GM23338 (cell line): ENCODE measurements around the gene HOXA10. TPM values are rescaled to one million over a fixed set of nuclear protein-coding genes. Genes with fewer than 3 reads are reported as not detected.
A peak's percentile ranks its signal among the peaks of the same experiment; 100 is the strongest.

ENCODE experiments used
- ATAC-seq: fragments of 200-7000 bp; cut with Tn5 transposase; 3 replicates; pipeline ENCODE4 v1.9.1; 2020
- DNase-seq: peaks from one replicate; pipeline ENCODE4 v3.0.0-alpha.2; 2015; ENCODE audit warnings: low spot score
- H2AFZ ChIP-seq: fragments of 200-600 bp; sonication (generic); 2 replicates; pipeline ENCODE4 v1.8.0; 2016; ENCODE audit warnings: antibody characterized with exemption, mild to moderate bottlenecking, moderate library complexity
- H3F3A ChIP-seq: fragments of 200-600 bp; sonication (generic); replicated peaks from 2 replicates; pipeline ENCODE4 v1.8.0; 2017; ENCODE audit warnings: antibody characterized with exemption, mixed run types, low read depth
- H3K27ac ChIP-seq: fragments of 200-600 bp; sonication (generic); 2 replicates; pipeline ENCODE4 v1.6.1; 2016; ENCODE audit warnings: low read depth
- H3K27me3 ChIP-seq: fragments of 200-600 bp; sonication (generic); 2 replicates; pipeline ENCODE4 v1.8.0; 2016; ENCODE audit warnings: mild to moderate bottlenecking, mixed run types, moderate library complexity; ENCODE audit not compliant: insufficient read depth
- H3K36me3 ChIP-seq: fragments of 200-600 bp; sonication (generic); 2 replicates; pipeline ENCODE4 v1.8.0; 2016; ENCODE audit warnings: mild to moderate bottlenecking; ENCODE audit not compliant: insufficient read depth
- H3K4me1 ChIP-seq: fragments of 200-600 bp; sonication (generic); 2 replicates; pipeline ENCODE4 v1.8.0; 2016; ENCODE audit warnings: mild to moderate bottlenecking, moderate library complexity; ENCODE audit not compliant: insufficient read depth
- H3K4me2 ChIP-seq: fragments of 200-600 bp; sonication (generic); 2 replicates; pipeline ENCODE4 v1.7.1; 2017; ENCODE audit warnings: mixed run types
- H3K4me3 ChIP-seq: fragments of 200-600 bp; sonication (generic); 2 replicates; pipeline ENCODE4 v1.6.1; 2016; ENCODE audit warnings: mixed run types
- H3K79me2 ChIP-seq: fragments of 200-600 bp; sonication (generic); replicated peaks from 2 replicates; pipeline ENCODE4 v1.8.0; 2017; ENCODE audit warnings: mild to moderate bottlenecking; ENCODE audit not compliant: insufficient read depth
- H3K9me2 ChIP-seq: fragments of 200-600 bp; sonication (generic); 2 replicates; pipeline ENCODE4 v1.8.0; 2017; ENCODE audit not compliant: insufficient read depth
- H4K20me1 ChIP-seq: fragments of 200-600 bp; sonication (generic); replicated peaks from 2 replicates; pipeline ENCODE4 v1.8.0; 2017; ENCODE audit warnings: mild to moderate bottlenecking; ENCODE audit not compliant: insufficient read depth
- H3K27ac Mint-ChIP-seq: 2 replicates; pipeline ENCODE4 v1.8.0; 2020; ENCODE audit warnings: inconsistent platforms, mild to moderate bottlenecking, moderate library complexity, mixed read lengths
- H3K27me3 Mint-ChIP-seq: 3 replicates; pipeline ENCODE4 v1.8.0; 2022; ENCODE audit warnings: low read depth, mild to moderate bottlenecking, moderate library complexity, mixed read lengths, inconsistent platforms; ENCODE audit not compliant: insufficient read depth, poor library complexity
- H3K36me3 Mint-ChIP-seq: 3 replicates; pipeline ENCODE4 v1.8.0; 2021; ENCODE audit warnings: low read depth, mild to moderate bottlenecking, inconsistent platforms, moderate library complexity, mixed read lengths
- H3K4me1 Mint-ChIP-seq: 3 replicates; pipeline ENCODE4 v1.8.0; 2020; ENCODE audit warnings: mild to moderate bottlenecking, inconsistent platforms, mixed read lengths
- H3K4me3 Mint-ChIP-seq: 3 replicates; pipeline ENCODE4 v1.8.0; 2021; ENCODE audit warnings: moderate library complexity, mild to moderate bottlenecking, inconsistent platforms, mixed read lengths
- H3K9me3 Mint-ChIP-seq: 3 replicates; pipeline ENCODE4 v1.8.0; 2020; ENCODE audit warnings: moderate library complexity, mild to moderate bottlenecking, inconsistent platforms, mixed read lengths
- CREB1 ChIP-seq: fragments of 250-450 bp; sonication (Bioruptor Pico); IDR thresholded peaks from 2 replicates; pipeline ENCODE4 v1.5.0; 2020; ENCODE audit warnings: low read depth, mild to moderate bottlenecking, moderate library complexity
- ETS1 ChIP-seq: IDR thresholded peaks from 2 replicates; pipeline ENCODE4 v1.6.1; 2016; ENCODE audit warnings: antibody characterized with exemption
- EZH2 ChIP-seq: fragments of 200-600 bp; sonication (generic); IDR thresholded peaks from one replicate; pipeline ENCODE4 v1.8.0; 2017; ENCODE audit warnings: antibody characterized with exemption, mild to moderate bottlenecking, low read depth; ENCODE audit not compliant: unreplicated experiment
- EZH2phosphoT487 ChIP-seq: fragments of 200-600 bp; sonication (generic); IDR thresholded peaks from one replicate; pipeline ENCODE4 v1.8.1; 2018; ENCODE audit warnings: antibody characterized with exemption; ENCODE audit not compliant: unreplicated experiment
- REST ChIP-seq: IDR thresholded peaks from one replicate; pipeline ENCODE4 v1.6.1; 2018; ENCODE audit warnings: antibody characterized with exemption; ENCODE audit not compliant: unreplicated experiment
- ZNF114 ChIP-seq: fragments of 250-450 bp; sonication (Bioruptor Pico); IDR thresholded peaks from 2 replicates; pipeline ENCODE4 v1.5.0; 2020; ENCODE audit warnings: mild to moderate bottlenecking, moderate library complexity
- ZNF331 ChIP-seq: fragments of 250-450 bp; sonication (Bioruptor Pico); IDR thresholded peaks from 2 replicates; pipeline ENCODE4 v1.5.0; 2020; ENCODE audit warnings: low read depth, mild to moderate bottlenecking, moderate library complexity
- polyA plus RNA-seq: library from polyadenylated mRNA; unstranded; fragments of >200 nt; fragmentation: Nextera tagmentation; extraction: Ambion mirVana; gene quantifications from 2 replicates; pipeline ENCODE4 v1.2.1, GENCODE V29; 2016
- total RNA-seq: library from RNA; depleted of rRNA; stranded (reverse); fragments of >200 nt; shearing (Covaris generic); gene quantifications from 2 replicates; pipeline ENCODE4 v1.2.3, GENCODE V29; 2014
- TF ChIP-seq, protein P1 (sequence below): fragments of 250-450 bp; sonication (Bioruptor Pico); IDR thresholded peaks from 2 replicates; pipeline ENCODE4 v1.5.0; 2020; ENCODE audit warnings: mild to moderate bottlenecking, moderate library complexity

The HOXA10 gene
- total and polyA plus RNA-seq, 2 experiments from 2014 or later: not detected

GRCh38 chr7:27172315-27172774 lies 1.8 kb downstream of the HOXA10 start:
- H3K9me2 ChIP-seq: no peaks in the 10 kb centered on the region
- no peak for ATAC-seq
- H3K36me3 Mint-ChIP-seq: no peaks in the 10 kb centered on the region; the same call in 2 of the 3 replicates
- peaks cover 11% of the 10 kb centered on the region; the same call in 2 of the 3 replicates for H3K9me3 Mint-ChIP-seq
- H3K79me2 ChIP-seq: no peaks in the 10 kb centered on the region
- peaks cover 50% of the 10 kb centered on the region for H3F3A ChIP-seq
- H3K4me3 Mint-ChIP-seq: no peak overlapping the region
- no peak overlapping the region for H3K4me3 ChIP-seq
- DNase-seq: no peak
- H3K27ac Mint-ChIP-seq: no peak overlapping the region
- H3K27me3 Mint-ChIP-seq: peaks cover 95% of the 10 kb centered on the region
- peaks cover 29% of the 10 kb centered on the region for H3K4me1 ChIP-seq
- H3K27ac ChIP-seq: no peak overlapping the region
- no peaks in the 10 kb centered on the region for H3K36me3 ChIP-seq
- peaks cover 100% of the 10 kb centered on the region for H3K27me3 ChIP-seq
- peaks cover 15% of the 10 kb centered on the region; the same call in 2 of the 3 replicates for H3K4me1 Mint-ChIP-seq
- TF ChIP-seq CREB1 (no peak), EZH2 (peak; percentile 70), EZH2phosphoT487 (peak; percentile 58), ZNF331 (no peak)
- H4K20me1 ChIP-seq: peaks cover 47% of the 10 kb centered on the region
- H3K4me2 ChIP-seq: no peak overlapping the region; the same call in 1 of the 2 replicates
- H2AFZ ChIP-seq: no peak overlapping the region

- Histone ChIP-seq H3K27me3 (peaks cover 100% of the 10 kb centered on the region), H3K27ac (no peak overlapping the region), H3K4me1 (peaks cover 29% of the 10 kb centered on the region), H4K20me1 (peaks cover 50% of the 10 kb centered on the region), H3K9me2 (no peaks in the 10 kb centered on the region), H3K79me2 (no peaks in the 10 kb centered on the region), H3K4me3 (no peak overlapping the region), H3K4me2 (no peak overlapping the region), H3F3A (peaks cover 51% of the 10 kb centered on the region), H3K36me3 (no peaks in the 10 kb centered on the region), H2AFZ (no peak overlapping the region)
- Mint-ChIP-seq H3K27me3 (peaks cover 95% of the 10 kb centered on the region), H3K9me3 (peaks cover 14% of the 10 kb centered on the region; the same call in 2 of the 3 replicates), H3K4me1 (peaks cover 15% of the 10 kb centered on the region; the same call in 2 of the 3 replicates), H3K27ac (no peak overlapping the region), H3K4me3 (peak overlapping the region; percentile 8; the same call in 1 of the 3 replicates), H3K36me3 (no peaks in the 10 kb centered on the region; the same call in 2 of the 3 replicates)
- no peak for ATAC-seq
- peak; percentile 52 for DNase-seq
- TF ChIP-seq ZNF114 (CRISPR knock-in tag): no peak
- TF ChIP-seq ETS1: no peak
- TF ChIP-seq, protein P1, sequence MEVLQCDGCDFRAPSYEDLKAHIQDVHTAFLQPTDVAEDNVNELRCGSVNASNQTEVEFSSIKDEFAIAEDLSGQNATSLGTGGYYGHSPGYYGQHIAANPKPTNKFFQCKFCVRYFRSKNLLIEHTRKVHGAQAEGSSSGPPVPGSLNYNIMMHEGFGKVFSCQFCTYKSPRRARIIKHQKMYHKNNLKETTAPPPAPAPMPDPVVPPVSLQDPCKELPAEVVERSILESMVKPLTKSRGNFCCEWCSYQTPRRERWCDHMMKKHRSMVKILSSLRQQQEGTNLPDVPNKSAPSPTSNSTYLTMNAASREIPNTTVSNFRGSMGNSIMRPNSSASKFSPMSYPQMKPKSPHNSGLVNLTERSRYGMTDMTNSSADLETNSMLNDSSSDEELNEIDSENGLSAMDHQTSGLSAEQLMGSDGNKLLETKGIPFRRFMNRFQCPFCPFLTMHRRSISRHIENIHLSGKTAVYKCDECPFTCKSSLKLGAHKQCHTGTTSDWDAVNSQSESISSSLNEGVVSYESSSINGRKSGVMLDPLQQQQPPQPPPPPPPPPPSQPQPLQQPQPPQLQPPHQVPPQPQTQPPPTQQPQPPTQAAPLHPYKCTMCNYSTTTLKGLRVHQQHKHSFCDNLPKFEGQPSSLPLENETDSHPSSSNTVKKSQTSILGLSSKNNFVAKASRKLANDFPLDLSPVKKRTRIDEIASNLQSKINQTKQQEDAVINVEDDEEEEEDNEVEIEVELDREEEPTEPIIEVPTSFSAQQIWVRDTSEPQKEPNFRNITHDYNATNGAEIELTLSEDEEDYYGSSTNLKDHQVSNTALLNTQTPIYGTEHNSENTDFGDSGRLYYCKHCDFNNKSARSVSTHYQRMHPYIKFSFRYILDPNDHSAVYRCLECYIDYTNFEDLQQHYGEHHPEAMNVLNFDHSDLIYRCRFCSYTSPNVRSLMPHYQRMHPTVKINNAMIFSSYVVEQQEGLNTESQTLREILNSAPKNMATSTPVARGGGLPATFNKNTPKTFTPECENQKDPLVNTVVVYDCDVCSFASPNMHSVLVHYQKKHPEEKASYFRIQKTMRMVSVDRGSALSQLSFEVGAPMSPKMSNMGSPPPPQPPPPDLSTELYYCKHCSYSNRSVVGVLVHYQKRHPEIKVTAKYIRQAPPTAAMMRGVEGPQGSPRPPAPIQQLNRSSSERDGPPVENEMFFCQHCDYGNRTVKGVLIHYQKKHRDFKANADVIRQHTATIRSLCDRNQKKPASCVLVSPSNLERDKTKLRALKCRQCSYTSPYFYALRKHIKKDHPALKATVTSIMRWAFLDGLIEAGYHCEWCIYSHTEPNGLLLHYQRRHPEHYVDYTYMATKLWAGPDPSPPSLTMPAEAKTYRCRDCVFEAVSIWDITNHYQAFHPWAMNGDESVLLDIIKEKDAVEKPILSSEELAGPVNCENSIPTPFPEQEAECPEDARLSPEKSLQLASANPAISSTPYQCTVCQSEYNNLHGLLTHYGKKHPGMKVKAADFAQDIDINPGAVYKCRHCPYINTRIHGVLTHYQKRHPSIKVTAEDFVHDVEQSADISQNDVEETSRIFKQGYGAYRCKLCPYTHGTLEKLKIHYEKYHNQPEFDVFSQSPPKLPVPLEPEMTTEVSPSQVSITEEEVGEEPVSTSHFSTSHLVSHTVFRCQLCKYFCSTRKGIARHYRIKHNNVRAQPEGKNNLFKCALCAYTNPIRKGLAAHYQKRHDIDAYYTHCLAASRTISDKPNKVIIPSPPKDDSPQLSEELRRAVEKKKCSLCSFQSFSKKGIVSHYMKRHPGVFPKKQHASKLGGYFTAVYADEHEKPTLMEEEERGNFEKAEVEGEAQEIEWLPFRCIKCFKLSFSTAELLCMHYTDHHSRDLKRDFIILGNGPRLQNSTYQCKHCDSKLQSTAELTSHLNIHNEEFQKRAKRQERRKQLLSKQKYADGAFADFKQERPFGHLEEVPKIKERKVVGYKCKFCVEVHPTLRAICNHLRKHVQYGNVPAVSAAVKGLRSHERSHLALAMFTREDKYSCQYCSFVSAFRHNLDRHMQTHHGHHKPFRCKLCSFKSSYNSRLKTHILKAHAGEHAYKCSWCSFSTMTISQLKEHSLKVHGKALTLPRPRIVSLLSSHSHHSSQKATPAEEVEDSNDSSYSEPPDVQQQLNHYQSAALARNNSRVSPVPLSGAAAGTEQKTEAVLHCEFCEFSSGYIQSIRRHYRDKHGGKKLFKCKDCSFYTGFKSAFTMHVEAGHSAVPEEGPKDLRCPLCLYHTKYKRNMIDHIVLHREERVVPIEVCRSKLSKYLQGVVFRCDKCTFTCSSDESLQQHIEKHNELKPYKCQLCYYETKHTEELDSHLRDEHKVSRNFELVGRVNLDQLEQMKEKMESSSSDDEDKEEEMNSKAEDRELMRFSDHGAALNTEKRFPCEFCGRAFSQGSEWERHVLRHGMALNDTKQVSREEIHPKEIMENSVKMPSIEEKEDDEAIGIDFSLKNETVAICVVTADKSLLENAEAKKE (CRISPR knock-in tag): no peak
- TF ChIP-seq REST: no peak
- TF ChIP-seq EZH2: peak; percentile 47
- peak; percentile 7 for TF ChIP-seq EZH2phosphoT487
These were observed 2.3 kb downstream of the HOXA10 start for GRCh38 chr7:27171637-27172314.
